Fibroblast of the conjunctiva (primary cell): ENCODE results near the gene VTI1A.
"Not testable (repeated sequence)": the region's sequence is repeated elsewhere in the genome, so short reads cannot be mapped to it uniquely, and the experiment has no call there.

ENCODE experiments used
- DNase-seq: peaks from one replicate; pipeline ENCODE4 v3.0.0-alpha.2; 2010; ENCODE audit warnings: low read depth

The VTI1A gene

DNA sequence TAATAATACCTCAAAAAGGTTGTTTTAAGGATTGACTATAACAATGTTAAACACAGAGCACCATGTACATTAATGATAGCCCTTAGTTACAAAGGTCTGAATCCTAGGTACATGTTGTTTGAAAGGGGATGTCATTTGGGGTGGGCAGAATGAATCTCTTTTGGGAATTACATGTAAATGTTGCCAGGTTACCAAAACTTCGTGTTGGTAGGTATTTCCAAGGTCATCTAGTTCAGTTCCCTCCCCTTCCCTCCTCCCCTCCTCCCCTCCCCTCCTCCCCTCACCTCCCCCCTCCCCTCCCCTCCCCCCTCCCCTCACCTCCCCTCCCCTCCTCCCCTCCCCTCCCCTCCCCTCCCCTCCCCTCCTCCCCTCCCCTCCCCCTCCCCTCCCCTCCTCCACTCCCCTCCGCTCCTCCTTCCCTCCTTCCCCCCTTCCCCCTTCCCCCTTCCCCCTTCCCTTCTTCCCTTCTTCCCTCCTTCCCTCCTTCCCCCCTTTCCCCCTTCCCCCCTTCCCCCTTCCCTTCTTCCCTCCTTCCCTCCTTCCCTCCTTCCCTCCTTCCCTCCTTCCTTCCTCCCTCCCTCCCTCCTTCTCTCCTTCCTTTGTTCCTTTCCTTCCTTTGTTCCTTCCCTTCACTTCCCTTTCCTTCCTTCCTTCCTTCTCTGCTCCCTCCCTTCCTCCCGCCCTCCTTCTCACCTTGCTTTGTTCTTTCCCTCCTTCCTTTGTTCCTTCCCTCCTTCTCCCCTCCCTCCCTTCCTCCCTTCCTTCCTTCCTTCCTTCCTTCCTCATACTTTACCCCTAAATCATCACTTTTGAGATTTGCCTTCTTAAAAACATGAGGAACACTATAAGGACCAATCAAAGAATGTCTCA lies 8.1 kb downstream of the VTI1A start:
- DNase-seq, result no peak

DNA sequence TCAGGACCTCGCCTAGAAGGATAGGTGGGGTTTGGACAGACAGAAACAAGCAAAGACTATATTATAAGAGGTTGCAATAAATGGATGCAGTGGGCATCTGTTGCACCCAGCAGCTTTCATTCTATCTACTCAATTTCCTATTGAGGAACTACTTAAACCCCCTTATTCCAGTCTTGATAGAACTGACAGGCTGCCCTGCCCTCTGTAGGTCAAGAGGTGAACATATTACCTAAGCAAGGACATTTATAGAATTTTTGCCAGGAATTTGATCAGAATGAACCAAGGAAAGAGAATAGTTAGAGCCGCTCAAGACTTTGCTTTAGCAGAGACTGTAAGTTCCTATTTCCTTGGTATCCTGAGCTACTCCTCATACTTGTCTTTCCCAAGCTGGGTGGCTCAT lies 9.5 kb downstream of the VTI1A start:
- DNase-seq, result no peak

DNA sequence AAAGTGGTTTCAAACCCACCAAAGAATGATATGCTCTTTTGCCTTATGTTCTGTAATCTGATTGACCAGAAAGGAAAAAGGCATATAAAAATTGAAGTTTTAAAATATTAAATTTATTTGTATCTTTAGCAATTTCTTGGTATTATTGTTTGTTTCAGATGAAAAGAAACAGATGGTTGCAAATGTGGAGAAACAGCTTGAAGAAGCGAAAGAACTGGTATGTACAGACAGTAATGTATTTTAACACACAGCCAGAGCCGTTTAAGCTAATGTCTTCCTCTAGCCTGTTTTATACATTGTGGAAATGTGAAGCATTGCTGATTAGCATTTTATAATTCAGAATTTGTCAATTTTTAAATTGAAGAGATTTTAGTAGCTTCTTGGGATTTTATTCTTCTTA lies 13.4 kb downstream of the VTI1A start:
- DNase-seq, result no peak

DNA sequence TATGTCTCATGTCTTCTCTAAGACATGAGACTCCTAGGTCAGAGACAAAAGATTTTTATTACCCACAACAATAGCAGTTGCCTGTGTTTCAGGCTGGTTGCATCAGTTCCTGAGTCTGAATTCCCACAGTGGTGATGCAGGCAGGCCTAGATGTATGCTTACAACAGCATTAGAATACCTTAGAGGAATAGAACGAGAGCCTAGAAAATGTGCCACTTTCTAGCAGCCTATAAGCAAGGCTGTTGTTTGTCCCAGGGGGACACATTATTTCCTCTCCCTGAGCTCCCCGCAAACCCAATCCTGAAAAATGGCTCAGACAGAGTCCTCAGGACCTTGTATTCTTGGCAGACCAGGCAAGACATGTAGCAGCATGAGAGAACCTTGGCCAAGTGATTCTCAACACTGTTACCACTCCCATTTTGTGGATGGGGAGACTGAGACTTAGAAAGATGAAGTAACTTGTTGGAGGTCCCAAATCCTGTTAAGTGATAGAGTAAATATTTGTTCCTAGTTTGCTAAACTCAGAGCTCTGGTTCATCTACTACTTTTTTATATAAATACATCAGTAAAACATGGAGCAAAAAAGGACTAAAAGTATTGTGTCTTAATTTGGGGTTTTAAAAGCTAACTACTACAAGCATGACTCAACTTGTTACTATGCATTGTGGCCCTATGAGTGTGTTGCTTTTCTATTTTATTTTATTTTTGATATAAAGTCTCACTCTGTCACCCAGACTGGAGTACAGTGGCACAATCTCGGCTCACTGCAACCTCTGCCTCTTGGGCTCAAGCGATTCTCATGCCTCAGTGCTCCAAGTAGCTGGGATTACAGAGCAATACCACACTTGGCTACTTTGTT lies 14.2 kb downstream of the VTI1A start:
- DNase-seq, result peak; percentile 57

DNA sequence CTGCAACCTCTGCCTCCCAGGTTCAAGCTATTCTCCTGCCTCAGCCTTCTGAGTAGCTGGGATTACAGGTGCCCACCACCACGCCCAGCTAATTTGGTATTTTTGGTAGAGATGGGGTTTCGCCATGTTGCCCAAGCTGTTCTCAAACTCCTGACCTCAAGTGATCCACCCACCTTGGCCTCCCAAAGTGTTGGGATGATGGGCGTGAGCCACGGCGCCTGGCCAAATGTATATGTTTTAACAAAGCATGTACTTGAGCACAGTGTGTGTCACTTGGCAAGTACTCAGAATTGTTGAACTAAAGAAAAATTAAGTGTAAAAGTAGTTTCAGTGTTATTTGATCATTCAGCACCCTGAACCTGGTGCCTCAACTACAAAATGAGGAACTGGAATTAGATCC lies 17.1 kb downstream of the VTI1A start:
- DNase-seq, result not testable (repeated sequence)

DNA sequence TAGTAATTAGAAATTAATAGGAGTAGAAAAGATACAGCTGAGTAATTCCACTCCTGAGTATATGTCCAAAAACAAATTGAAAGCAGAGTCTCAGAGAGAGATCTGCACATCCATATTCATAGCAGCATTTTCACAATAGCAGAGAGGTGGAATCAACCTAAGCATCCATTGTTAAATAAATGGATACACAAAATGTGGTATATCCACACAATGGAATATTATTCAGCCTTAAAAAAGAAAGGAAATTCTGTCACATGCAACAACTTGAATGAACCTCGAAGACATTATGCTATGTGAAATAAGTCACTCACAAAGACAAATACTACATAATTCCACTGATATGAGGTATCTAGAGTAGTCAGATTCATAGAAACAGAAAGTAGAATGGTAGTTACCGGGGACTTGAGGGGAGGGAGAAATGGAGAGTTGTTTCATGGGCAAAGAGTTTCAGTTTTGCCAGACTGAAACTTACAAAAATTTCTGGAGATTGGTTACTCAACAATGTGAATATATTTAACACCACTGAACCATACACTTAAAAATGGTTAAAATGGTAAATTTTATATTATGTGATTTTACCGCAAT lies 18.4 kb downstream of the VTI1A start:
- DNase-seq, result no peak

DNA sequence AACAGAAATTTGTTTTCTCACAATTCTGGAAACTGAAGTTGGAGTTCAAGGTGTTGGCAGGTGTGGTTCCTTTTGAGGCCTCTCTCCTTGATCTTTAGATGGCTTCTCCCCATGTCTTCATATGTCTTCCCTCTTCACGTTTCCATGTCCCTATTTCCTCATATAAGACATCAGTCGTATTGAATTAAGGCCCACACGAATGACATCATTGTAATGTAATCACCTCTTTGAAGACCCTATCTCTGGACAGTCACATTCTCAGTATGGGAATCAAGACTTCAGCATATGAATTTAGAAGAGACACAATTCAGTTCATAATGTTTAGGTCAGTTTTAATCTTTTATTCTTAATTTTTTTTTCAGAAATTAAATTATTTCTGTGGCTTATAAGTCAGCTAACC lies 19.8 kb downstream of the VTI1A start:
- no peak for DNase-seq

DNA sequence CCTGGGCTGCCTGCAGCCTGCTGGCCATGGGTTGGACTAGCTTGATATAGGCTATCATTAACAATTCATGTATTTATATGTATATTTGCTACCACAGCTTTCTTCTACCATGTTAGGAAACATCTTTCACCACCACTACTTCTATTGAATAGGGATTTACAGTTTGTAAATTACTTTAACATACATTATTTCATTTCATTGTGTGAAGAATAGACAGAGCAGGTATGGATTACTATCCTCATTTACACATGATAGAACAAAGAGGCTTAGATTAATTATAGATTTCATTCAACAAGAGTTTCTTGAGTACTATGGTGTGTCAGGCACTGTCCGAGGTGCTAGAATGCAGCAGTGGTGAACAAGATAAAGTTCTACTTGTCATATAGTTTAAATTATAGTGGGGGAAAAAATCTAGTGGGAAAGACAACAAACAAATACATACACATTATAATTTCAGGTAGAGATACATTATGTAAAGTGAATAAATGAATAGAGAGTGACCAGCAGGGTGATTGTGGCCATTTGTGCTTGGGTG lies 20.6 kb downstream of the VTI1A start:
- no peak for DNase-seq

DNA sequence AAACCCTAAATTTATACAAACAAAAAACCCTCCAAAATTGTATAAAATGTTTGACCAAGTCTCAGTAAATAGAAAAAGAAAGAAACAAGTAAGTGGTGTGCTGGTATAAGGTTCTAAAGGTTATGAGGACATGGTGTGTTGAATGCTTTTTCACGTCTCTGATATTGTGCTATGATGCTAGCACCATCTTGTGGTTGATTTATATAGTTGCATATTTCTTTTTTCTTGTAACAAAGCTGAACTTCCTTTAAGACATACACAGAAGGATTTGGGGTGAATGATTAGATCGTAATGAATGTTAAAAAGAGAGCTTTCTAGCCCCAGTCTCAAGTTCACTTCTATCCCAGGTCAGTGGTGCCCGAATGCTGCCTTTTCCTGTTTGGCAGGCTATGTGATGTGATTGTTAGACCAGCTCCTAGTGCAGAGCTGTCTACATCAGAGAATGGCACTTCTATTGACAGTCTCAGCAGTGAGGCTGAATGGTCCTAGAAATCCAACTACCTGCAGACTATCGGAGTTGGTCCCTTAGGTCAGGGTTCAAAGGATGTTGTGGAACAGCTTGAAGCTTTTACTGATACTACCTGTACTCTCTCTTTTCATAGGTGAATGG lies 25.0 kb downstream of the VTI1A start:
- DNase-seq, result peak; percentile 62

DNA sequence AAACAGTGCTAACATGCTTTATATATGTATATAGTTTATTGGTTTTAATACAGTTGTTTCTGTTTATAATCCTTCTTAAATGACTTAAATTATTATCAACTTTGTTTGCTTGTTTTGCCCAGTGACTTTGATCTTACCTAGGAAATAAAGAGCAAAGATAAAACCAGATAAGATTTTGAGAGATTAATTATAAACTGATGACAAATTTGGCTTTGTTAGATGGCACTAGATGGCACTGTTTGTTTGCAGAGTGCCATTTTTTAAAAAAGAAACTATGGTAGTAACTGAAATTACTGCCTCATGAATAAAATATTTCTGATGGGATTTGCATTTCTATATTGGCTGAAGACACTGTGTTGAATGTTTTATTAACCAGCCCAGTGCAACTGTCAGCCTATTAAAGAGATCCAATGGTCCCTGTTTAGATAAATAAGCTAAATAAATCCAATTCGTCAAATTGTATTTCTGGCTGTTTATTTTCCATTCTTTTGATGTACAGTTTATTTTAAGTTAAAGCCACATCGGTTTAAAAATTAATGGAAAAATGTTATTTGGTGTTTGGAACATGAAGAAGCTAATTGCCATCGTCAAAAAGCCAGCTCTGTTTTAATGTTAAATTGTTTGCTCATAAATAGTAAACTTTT lies 28.7 kb downstream of the VTI1A start:
- no peak for DNase-seq

DNA sequence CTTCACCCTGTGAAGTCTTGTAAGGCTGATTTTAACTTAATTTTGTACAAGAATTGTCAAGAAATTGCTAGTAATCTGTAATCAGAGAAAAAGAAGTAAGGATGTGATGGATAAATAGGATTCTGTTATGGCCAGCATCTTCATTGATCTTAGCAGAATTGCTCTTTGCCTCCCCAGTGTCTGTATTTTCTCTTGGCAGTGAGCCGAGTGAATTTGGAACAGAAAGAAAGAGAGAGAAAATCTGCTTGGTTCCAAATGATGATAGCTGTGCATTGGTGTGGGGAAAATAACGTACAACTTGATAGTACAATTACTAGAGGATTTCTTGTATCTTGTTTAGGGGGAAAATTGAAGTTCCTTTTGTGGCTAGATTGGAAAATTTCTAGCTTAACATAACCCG lies 34.6 kb downstream of the VTI1A start:
- DNase-seq, result no peak

DNA sequence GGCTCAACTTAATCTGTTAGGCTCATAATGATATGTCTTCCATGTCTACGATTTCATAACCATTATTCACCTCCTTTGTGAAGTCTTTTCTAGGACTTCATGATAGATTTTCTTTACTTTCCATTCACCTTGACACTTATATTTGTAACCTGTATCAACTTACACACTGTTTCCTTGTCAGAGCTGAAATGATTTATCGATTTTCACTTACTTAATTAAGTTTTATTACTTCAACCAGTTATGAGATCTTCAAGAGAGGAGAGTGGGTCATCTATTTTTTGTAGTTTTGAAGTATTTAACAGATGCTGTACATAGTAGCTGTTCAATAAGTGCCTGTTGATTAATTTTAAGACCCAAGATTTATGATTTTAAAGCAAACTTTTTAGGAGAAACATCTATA lies 37.4 kb downstream of the VTI1A start:
- no peak for DNase-seq

DNA sequence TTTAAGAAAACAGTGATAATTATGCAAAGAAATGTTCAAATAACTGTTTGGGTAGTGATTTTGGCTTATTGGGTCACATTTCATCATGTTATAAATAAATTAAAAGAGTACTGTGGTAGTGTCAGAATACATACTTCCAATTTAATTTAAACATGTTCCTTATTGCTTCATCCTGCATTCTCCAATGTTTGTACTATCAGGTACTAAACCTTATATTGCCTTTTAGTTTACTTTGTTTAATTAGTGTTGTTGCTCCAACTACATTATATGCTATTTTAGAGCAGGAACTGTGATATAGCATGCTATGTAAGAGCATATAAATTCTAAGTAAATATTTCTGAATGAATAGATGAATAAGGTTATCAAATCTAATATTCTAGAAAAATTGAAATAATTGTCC lies 40.9 kb downstream of the VTI1A start:
- no peak for DNase-seq

DNA sequence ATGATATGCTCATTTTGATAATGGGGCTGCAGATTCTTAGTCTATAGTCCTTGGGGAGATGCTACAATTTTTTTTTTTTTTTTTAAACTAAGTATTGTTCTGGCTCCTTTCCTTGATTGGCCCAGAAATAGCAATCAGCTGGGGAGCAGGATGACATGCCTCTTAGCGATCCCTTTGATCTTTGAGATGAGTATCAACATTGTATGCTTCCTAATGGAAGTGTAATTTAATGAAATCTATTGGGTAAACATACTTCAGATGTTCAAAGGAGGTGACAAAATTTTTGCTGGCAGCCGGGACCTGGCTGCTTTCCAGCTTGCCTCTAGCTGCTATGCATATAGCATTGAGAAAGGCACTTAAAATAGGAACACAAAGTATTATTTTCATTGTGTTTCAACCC lies 43.5 kb downstream of the VTI1A start:
- DNase-seq, result no peak

DNA sequence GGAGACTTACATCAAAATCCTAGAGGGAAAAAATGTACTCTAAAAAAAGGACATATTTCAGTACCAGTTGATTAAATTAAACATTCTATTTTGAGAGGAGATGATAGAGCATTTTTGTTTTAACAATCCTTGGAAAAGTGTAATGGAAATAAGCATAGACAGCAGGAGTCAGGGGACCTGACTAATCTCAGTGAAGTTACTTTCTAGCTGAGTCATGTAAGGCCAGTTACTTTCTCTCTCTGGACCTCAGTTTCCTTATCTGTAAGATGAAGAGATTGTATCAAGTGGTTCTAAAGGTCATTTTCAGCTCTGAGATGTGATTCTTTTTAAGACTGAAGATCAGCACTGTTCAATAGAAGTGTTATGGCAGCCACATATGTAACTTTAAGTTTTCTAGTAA lies 44.1 kb downstream of the VTI1A start:
- no peak for DNase-seq

DNA sequence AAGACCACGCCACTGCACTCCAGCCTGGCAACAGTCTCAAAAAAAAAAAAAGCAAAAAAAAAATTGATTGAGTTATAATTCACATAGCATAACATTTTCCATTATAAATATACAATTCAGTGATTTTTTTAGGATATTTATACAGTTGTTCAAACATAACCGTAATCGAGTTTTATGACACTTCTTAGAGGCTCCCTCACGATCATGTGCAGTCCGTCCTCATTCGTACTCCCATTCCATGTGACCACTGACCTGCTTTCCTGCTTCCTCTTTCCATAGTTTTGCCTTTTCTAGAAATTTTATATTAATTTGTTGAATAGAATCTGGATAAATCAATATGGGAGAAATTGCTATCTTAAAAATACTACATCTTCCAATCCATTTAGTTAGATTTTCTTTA lies 45.7 kb downstream of the VTI1A start:
- no peak for DNase-seq

DNA sequence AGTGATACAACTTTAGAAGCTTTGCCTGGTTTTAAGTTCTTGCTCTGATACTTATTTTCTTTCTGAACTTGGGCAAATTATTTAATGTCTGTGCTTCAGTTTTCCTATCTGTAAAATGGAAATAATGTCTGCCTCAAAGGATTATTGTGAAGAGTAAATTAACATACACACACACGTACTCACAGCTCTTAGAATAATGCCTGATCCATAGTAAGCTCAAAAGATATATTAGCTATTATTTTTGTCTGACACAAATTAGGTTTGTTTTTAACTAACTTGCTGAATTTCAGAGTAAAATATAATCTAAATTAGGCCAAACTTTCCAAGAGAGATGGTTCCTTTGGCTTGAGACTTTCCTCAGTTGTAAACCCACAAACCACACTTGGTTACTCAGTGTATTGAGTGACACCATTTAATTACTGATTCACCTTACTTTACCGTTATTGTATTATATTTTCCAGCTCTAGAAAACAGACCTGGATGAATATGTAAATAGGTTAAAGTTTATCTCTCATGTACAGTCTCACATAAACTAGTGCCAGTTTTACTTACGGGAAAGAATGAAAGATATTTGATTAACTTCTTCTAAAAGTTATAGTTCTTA lies 50.4 kb downstream of the VTI1A start:
- DNase-seq, result no peak

DNA sequence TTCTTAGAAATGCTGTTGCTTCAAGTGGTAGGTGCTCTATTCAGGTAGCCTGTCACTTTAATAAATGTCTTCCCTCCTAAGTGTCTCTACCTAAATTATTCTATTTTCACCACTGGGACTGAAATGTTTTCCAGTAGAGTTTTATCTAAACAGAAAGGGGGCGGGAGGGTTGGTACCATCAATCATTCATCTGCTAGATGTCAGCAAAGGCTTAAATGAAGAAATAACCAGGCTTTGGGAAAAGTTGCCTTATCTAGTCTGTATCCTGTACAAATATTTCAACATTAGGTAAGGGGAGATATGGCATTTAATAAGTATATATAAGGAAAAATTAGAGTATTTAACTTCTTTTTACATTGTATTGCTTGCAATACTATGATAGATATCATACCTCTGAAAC lies 51.8 kb downstream of the VTI1A start:
- no peak for DNase-seq

DNA sequence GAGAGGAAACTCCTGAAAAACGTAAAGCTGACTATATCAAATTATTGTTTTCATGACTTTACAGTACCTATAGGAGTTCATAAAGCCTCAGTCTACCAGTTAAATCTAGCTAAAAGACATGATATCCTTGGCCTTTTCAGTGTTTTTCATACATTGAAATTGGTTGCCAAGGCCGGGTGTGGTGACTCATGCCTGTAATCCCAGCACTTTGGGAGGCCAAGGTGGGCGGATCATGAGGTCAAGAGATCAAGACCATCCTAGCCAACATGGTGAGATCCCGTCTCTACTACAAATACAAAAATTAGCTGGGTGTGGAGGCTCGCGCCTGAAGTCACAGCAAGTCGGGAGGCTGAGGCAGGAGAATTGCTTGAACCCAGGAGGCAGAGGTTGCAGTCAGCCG lies 53.0 kb downstream of the VTI1A start:
- DNase-seq, result not testable (repeated sequence)

DNA sequence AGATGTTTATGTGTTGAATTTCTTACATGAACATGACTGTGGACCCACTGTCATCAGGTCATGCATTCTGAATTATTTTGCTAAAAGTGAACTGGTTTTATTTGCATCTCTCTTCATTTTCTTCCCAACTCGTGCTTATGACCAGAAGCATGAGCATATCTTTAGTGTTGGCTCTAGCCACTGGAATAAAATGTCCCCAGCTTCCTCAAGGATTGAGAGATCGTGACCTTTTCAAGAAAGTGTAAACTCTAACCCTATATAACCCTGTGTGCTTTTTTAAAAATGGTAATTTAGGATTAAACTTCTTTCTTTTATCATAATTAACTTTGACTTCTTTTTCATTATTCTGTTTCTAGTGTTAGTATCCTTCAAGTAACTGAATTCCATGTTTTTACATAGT lies 55.5 kb downstream of the VTI1A start:
- no peak for DNase-seq

DNA sequence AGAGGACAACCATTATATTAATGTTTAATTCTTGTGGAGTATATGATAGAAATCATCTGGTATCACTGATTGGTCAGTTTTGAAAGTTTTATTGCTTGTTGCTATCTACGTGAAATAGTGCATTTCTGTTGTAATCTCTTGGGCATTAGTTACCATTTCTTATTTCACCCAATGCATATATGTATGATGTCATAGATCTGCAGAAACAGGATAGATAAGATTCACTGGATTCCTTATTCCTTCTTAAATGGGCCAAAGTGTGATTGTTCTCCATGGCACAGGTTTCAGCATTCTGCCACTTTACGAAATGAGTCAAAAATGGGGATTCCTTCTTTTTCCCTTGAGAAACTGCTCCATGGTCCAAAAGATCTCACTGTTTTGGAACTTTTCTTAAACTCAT lies 56.6 kb downstream of the VTI1A start:
- DNase-seq, result no peak
